NB4 (cell line): ENCODE results near the gene FSTL5.

Source experiments
- DNase-seq: peaks from one replicate; pipeline ENCODE4 v3.0.0; 2010; ENCODE audit warnings: low read depth
- H3K4me3 ChIP-seq: one replicate; pipeline ENCODE4 v1.5.1; 2011; ENCODE audit warnings: mild to moderate bottlenecking, low read depth, low read length, moderate library complexity
- CTCF ChIP-seq: IDR thresholded peaks from one replicate; pipeline ENCODE4 v1.5.1; 2012; ENCODE audit warnings: low read depth, low read length
- MAX ChIP-seq: IDR thresholded peaks from 2 replicates; pipeline ENCODE4 v1.6.1; 2011; ENCODE audit warnings: low read depth, low read length
- MYC ChIP-seq: IDR thresholded peaks from 2 replicates; pipeline ENCODE4 v1.6.1; 2011; ENCODE audit warnings: low read depth, low read length
- POLR2A ChIP-seq: IDR thresholded peaks from 2 replicates; pipeline ENCODE4 v1.6.1; 2011; ENCODE audit warnings: mild to moderate bottlenecking; ENCODE audit not compliant: insufficient read length; ENCODE audit errors: extremely low read depth

The FSTL5 gene

GRCh38 chr4:161555689-161556660 lies 607.8 kb downstream of the FSTL5 start:
- DNase-seq = no peak
- no peak overlapping the region for H3K4me3 ChIP-seq
- no peak for TF ChIP-seq CTCF

- DNase-seq = no peak
- TF ChIP-seq CTCF = no peak
- TF ChIP-seq MYC = no peak
- no peak for TF ChIP-seq MAX
- no peak overlapping the region for H3K4me3 ChIP-seq
These were observed 609.3 kb downstream of the FSTL5 start for GRCh38 chr4:161554372-161554990.

GRCh38 chr4:161546902-161547301 lies 616.9 kb downstream of the FSTL5 start:
- no peak for DNase-seq
- no peak overlapping the region for H3K4me3 ChIP-seq
- TF ChIP-seq POLR2A (no peak), MYC (no peak), MAX (no peak)

- no peak for DNase-seq
- TF ChIP-seq MAX = no peak
- no peak for TF ChIP-seq CTCF
- no peak for TF ChIP-seq POLR2A
- TF ChIP-seq MYC = no peak
- no peak overlapping the region for H3K4me3 ChIP-seq
These were observed 623.5 kb downstream of the FSTL5 start for GRCh38 chr4:161540265-161540664.

- no peak overlapping the region for H3K4me3 ChIP-seq
- DNase-seq = no peak
- no peak for TF ChIP-seq MAX
- no peak for TF ChIP-seq MYC
- TF ChIP-seq POLR2A = no peak
- TF ChIP-seq CTCF = no peak
These were observed 624.9 kb downstream of the FSTL5 start for GRCh38 chr4:161538941-161539340.

- TF ChIP-seq MYC = no peak
- no peak for DNase-seq
- no peak overlapping the region for H3K4me3 ChIP-seq
These were observed 633.1 kb downstream of the FSTL5 start for GRCh38 chr4:161530710-161531109.

GRCh38 chr4:161525121-161525520 lies 638.7 kb downstream of the FSTL5 start:
- TF ChIP-seq CTCF = no peak
- no peak for TF ChIP-seq MYC
- no peak for TF ChIP-seq MAX
- TF ChIP-seq POLR2A = no peak
- no peak for DNase-seq

More at GRCh38 chr4:161525121-161525520, 638.7 kb downstream of the FSTL5 start:
- H3K4me3 ChIP-seq = no peak overlapping the region
